GM19463 (cell line): ENCODE measurements around the gene RHEB.

ENCODE experiments used
- ATAC-seq: cut with Tn5 transposase; IDR thresholded peaks from one replicate; pipeline ENCODE4 v1.9.1; 2021; ENCODE audit warnings: mild to moderate bottlenecking, moderate library complexity; ENCODE audit not compliant: unreplicated experiment

The RHEB gene

GRCh38 chr7:151452680-151453325 lies 66.9 kb downstream of the RHEB start:
- no peak for ATAC-seq

GRCh38 chr7:151451626-151452571 lies 67.8 kb downstream of the RHEB start:
- ATAC-seq, result no peak

GRCh38 chr7:151451156-151451555 lies 68.5 kb downstream of the RHEB start:
- no peak for ATAC-seq

DNA sequence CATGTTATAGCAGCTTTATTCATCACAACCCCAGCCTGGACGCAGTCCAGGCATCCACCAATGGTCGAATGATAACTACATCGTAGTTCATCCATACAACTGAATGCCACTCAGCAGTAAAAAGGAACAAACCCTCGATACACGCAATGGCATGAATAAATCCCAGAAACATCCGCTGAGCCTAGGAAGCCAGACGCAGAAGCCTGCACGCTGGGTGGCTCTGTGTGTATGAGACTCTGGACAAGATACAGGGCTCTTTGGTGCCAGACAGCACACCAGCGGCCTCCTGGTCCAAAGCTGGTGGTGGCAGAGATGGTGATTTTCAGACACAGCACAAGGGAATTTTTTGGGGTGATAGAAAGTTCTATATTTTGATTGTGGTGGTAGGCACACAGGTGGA lies 69.7 kb downstream of the RHEB start:
- ATAC-seq, result no peak

DNA sequence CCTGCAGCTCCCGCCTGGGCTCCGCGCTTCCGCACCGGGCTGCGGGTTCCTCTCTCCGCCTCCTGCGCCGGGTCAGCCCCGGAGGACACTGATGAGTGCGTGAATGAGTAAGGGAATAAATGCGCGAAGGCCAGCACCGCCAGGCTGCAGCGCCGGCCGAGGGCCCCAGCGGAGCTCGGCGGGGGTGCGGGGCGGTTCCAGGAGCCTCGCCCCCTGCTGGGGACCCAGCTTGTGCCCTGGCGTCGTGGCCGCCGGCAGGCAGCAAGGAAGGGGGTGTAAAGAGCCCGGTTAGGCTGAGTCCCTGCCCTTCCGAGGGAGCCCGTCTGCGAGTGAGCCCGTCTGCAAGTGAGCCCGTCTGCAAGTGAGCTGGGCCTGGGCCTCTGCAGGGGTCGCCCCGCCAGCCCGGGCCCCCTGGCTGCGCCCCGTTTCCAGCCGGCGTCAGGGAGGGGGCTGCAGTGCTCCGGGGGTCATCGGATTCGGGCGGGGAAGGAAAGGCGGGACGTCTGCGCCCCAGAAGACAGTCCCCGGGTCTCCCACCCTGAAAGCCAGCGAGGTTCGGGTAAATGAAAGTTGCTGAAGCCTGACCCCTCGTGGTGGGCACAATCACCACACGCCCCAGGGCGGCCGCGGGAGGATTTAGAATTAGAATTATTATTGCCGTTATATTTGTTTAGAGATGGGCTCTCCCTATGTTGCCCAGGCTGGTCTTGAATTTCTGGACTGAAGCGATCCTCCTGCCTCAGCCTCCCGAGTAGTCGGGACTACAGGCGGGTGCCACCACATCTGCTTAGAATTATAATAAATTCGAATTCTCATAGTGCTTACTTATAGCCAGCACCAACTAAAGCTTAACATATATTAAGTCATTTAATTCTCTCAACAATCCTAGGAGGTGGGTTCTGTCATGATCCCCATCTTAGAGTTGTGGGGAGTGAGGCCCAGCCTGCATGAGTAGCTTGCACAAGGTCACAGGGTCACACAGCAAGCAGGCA lies 71.1 kb downstream of the RHEB start:
- ATAC-seq, result peak; percentile 77

GRCh38 chr7:151447901-151448260 lies 71.8 kb downstream of the RHEB start:
- ATAC-seq, result no peak

- ATAC-seq, result no peak
Measured at GRCh38 chr7:151447312-151447711, 72.4 kb downstream of the RHEB start.

DNA sequence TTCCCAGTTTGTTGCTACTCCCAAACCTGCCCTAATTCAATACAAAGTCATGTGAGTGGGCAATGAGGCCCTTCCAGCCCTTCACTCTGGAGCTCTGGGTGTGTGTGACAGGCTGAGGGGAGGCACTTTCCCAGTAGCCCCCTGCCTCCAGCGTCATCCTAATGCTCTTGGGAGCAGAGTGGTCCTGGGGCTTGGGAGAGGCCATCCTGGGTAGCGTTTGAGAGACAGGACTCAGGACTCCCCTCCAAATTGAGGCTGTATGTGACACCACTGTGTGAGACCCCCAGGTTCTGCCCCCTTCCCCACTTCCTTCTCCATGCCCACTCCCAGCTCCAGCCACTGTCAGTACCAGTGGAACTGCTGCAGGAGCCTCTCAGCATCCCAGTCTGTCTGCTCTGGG lies 73.3 kb downstream of the RHEB start:
- ATAC-seq, result no peak

DNA sequence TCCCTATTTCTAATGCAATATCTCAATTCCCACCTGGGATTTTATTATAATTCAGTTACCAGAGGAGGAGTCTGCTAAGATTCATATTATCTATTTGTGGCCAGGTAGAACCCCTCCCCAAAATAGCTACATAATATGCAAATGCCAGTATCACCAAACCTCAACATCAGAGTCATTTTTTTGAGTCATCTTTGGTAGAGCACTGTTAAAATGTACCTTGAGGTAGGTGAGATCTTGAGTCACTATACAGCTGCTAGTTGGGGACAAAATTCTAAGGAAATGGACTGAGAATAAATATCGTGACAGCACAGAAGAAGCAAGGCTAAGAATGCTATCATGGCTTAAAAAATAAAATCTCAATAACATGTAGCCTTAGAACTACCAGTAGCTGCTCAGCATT lies 75.1 kb downstream of the RHEB start:
- no peak for ATAC-seq

- ATAC-seq, result no peak
Measured at GRCh38 chr7:151442776-151443496, 76.8 kb downstream of the RHEB start.

- ATAC-seq, result no peak
Measured at GRCh38 chr7:151440799-151441445, 78.8 kb downstream of the RHEB start.

GRCh38 chr7:151439855-151440798 lies 79.6 kb downstream of the RHEB start, which contains the start of gene CRYGN:
Gene CRYGN, minus strand, starts transcription at chr7:151440141. Its CDS starts 224 bp downstream, at chr7:151439917.
- ATAC-seq, result no peak

DNA sequence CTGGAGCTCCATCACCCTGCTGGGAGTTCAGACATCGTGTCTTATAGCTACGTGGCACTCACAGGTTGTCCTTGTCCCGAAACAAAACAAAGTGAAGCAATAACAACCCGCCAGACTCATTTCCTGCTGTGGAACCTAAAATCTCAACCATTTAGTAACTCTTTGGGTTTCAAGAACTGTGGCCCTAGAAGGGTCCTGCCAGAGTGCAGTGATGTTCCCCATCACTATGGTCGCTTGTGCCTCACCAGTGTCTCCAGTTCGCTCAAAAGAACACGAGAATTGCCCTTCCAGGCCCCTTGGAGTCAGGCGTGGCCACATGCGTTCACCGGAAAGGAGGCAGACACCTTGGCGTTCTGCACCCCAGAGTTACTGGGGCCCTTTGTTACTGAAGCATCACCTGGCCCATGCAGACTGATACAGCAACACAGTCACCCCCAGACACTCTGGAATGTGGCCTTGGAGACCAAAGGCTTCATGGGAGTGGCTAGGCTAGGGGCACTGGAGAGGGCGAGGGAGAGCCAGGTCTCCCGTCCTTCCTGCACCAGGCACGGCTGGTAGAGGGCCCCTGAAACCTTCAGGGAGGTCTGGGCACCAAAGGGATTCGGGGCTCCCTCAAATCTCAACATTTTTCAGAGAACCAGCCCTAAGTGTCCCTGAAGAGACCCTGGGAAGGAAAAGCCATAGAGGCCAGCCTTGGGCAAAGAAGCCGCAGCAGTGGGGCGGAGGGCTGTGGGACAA lies 80.7 kb downstream of the RHEB start:
- no peak for ATAC-seq

- no peak for ATAC-seq
Measured at GRCh38 chr7:151437866-151438516, 81.7 kb downstream of the RHEB start.

- no peak for ATAC-seq
Measured at GRCh38 chr7:151437159-151437553, 82.5 kb downstream of the RHEB start.

GRCh38 chr7:151436446-151437158 lies 83.1 kb downstream of the RHEB start:
- ATAC-seq, result no peak

DNA sequence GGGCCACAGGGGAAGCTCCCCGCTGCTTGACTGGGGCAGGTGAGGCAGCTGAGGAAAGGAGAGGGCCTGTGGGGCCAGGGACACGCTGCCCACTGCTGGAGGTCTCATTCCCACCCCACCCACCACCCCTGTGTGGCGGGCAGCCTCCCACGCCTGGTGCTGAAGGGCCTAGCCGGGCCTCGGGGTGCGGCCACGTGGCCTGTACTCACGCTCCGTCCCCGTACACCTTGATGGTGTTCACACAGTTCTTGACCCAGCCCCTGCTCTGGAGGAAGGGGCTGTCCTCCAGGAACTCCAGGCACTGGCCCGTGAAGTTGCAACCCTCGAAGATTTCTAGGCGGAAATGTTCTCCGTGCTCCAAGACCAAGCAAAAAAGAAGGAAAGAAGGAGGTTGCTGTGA lies 83.7 kb downstream of the RHEB start:
- ATAC-seq, result no peak
